Mammary epithelial cell (primary cell): ENCODE results near the gene BYSL.

ENCODE experiments used
- CTCF ChIP-seq, 2 donors: IDR thresholded peaks in 1 of 2; conservative IDR thresholded peaks in 1 of 2; 2 replicates each; pipeline ENCODE4 v1.5.1; 2011 to 2012; ENCODE audit warnings: inconsistent platforms in 2 of 2, low read length in 2 of 2, mild to moderate bottlenecking in 2 of 2, control low read depth in 1 of 2, low read depth in 1 of 2; ENCODE audit not compliant: insufficient read depth in 1 of 2; ENCODE audit errors: extremely low read depth in 1 of 2
- EZH2 ChIP-seq: IDR thresholded peaks from 2 replicates; pipeline ENCODE4 v1.6.1; 2012; ENCODE audit warnings: low read length, inconsistent platforms, borderline replicate concordance

GRCh38 chr6:41892921-41893564, 28.3 kb upstream of the BYSL start:
- TF ChIP-seq CTCF (conservative IDR thresholded peaks at IDR 0.05 in 1 of 2, IDR thresholded peaks at IDR 0.05 in 1 of 2; ENCODE audit: extremely low read depth in 1 of 2, insufficient read depth in 1 of 2, low read depth in 1 of 2, low read length in 2 of 2) (no peak), EZH2 (no peak)
